Stimulated activated CD8-positive, alpha-beta memory T cell treated with anti-CD3 and anti-CD28 coated beads, Interleukin-12 subunit alpha, Interleukin-12 subunit beta, amount 100 ng/mL, for 1 hour (primary cell): Measurements from ENCODE around the gene SHC4.
A peak's percentile ranks its signal among the peaks of the same experiment; 100 is the strongest.
"Not testable (repeated sequence)": the region's sequence is repeated elsewhere in the genome, so short reads cannot be mapped to it uniquely, and the experiment has no call there.

Experiments used
- DNase-seq: peaks from one replicate; pipeline ENCODE4 v3.0.0-alpha.2; 2020; ENCODE audit warnings: low read depth

SHC4 gene, protein sequence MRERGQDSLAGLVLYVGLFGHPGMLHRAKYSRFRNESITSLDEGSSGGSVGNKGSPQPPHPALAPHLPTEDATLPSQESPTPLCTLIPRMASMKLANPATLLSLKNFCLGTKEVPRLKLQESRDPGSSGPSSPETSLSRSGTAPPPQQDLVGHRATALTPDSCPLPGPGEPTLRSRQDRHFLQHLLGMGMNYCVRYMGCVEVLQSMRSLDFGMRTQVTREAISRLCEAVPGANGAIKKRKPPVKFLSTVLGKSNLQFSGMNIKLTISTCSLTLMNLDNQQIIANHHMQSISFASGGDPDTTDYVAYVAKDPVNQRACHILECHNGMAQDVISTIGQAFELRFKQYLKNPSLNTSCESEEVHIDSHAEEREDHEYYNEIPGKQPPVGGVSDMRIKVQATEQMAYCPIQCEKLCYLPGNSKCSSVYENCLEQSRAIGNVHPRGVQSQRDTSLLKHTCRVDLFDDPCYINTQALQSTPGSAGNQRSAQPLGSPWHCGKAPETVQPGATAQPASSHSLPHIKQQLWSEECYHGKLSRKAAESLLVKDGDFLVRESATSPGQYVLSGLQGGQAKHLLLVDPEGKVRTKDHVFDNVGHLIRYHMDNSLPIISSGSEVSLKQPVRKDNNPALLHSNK

DNA sequence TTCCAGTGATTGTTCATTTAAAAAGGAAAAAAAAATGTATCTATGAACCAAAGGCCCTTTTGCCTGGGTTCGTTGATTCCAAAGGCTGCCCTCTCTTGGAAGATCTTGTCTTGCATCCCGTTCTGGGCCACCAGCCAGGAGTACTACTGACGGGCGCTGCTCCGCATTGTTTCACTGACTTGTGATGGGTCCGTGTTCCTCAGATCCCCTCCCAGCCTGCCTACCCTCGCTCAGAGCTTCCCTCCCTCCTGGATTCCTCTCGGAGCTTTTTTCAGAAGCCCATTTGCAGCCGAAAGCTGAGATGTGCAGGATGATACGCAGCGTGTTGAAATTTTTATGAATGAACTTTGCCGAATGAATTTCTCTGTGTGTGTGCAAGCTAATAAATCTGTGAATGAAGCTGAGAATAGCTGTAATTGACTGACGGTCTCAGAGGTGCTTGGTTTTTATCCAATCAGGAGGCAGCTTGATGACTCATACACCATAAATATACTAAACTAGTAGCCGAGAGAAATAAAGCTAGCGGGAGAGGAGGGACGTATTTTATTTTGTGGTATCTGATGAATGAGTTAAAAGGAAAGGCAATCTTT is at the start of gene SHC4:
Gene SHC4, minus strand, starts transcription at position 396 of the 590 bp plus-strand sequence. CDS start 904 bp downstream, outside the sequence.
- no peak for DNase-seq

DNA sequence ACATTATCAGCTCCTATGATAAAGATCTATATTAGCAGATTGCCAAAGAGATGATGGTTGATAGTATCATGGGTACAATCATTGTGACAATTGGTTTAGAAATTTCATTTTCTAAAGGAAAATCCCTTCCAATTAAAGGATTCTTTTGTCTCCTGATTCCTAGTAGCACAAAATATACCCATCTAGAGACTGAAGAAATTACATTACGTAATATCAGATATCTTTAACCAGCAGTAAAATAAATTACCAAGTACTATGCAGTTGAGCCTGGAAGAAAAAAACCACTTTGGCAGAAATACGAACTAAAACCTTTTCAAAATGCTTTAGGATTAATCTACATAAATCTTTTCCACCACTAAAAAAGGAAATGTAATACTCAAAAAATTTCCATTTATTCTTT is 35.6 kb upstream of the SHC4 start:
- DNase-seq: no peak

DNA sequence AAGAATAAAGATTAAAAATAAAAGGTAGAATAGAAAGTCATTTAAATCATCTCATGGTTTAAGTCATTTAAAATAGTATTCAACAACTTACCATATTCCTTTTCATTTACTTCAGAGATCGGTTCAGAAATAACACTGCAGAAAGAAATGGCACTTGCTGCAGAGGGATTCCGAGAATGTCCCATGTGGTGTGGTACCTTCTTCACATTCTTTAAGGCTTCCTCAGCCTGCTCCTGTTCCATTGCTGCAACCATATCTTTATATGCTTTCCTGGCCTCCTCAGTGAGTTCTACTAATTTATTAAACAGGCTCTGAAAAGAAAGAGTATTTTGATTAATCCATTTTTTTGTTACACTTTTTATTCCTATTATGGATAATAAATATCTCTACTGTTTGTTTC is 32.6 kb upstream of the SHC4 start:
- no peak for DNase-seq

DNA sequence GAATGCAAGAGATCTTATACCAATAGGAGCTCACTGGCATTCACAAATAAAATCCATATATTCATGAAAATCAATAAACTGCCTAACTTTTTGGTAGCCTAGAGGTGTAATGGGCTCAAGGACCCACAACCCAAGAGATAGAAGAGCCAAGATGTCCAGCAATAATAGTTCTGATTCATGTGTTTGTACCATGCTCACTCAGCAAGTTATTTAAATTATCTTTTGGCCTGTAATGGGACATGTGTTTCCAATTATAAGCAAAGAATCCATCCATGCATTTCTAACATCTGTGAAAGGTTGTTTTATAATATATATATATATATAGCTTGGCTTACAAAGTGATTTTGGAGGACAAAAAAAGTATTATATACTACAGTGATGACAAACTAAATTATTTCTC is 29.7 kb upstream of the SHC4 start:
- DNase-seq: no peak

DNA sequence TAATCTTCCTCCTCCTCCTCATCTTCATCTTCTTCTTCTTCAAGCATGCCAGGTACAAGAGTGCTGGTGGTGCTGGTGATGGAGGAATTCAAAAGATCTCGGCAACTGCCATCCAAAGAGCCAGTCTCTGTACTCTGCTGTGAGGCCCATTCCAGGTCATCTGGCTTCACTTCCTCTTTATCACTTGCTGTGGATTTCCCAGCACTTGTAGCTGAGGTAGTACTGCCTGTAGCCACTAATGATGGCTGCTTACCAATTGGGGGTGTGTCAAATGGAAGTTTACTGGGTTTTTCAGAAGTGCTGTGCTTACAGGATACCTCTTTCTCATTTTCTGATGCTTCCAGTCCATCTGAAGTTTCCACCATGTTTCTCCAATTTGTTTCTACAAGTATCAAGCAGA is 28.8 kb upstream of the SHC4 start:
- no peak for DNase-seq

DNA sequence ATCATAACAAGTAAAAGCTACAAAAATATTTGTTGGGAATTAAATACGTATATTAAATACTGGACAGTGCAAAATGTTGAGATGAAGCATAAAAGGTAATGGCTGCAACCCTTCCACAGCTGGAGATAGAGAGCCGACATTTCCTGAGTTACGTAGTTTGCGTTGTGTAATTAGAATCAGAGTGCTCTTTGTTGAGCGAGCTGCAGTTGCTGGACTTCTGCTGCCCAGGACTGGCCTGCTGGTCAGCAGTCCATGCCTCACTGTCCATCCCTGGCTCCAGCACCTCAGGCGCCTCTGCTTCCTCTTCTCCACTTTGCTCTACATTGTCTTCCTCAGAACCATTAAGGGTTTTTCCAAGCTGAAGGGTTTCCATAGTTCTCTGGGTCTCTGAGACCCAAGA is 28.4 kb upstream of the SHC4 start:
- DNase-seq: no peak

DNA sequence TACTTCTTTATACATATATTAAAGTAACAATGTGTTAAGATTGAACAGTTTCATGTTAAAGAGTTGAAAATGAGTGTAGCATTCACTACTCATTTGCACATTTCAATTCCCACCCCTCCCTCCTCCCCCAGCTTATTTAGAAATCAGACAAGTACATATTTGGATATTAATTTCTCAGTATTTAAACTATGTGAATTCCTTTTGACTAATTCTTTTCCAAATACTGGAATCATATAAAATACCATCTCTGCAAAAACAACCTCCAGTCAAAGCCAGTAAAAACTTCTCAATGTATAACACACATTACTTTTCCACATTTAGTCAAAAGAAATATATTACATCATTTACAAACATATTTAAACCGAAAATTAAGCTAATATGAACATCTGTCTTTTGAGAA is 25.5 kb upstream of the SHC4 start:
- DNase-seq: no peak

DNA sequence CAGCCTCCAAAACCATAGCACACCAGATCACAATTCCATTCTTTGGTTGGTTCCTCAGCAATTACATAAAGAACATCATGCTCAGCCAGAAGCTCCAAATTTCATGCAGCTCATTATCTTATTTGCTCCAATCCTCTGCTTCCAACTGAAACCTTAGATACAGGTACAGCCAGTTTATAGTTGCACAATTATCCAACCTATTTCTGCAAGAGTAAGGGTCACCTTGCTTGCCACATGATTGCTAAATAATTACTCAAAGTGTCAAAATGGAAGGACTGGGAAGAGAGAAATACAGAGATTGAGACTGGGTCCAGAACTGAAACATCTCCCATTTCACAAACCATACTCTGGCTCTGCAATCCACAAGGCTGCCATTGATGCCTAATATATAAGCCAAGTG is 23.4 kb upstream of the SHC4 start:
- no peak for DNase-seq

DNA sequence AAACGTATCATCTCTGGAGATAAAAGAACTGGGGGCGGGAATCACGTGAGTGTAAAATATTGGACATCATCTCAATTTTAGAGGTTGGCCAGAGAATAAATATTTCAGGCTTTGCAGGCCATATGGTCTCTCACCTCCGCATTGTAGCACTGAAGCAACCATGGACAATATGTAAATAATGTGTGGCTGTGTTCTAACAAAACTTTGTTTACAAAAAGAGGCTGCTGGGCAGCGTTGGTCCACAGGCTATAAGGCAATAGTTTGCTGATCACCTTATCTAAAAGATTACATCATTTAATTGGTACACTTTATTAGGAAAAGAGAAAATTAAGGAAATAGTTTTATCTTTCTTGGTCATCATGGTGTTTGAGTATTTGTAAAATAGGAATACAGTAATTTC is 22.5 kb upstream of the SHC4 start:
- DNase-seq: no peak

DNA sequence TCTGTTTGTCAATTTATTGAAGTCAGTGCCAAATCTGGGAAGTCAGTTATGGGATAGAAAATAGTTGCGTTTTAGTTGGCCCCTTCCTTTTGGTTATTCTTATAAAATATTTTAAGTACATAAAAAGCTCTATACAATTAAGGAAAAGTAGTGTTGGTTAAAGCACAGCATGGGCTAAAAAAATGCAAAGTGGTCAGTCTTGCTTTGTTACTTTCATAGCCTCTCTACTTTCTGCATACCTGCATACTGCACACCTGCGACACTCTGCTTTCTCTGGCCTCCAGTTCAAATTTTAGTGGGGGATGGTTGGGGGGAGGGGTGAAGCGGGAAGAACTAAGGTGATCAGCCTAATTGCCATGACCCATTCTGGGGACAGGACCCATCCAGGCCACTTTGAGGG is 21.8 kb upstream of the SHC4 start:
- DNase-seq: no peak

DNA sequence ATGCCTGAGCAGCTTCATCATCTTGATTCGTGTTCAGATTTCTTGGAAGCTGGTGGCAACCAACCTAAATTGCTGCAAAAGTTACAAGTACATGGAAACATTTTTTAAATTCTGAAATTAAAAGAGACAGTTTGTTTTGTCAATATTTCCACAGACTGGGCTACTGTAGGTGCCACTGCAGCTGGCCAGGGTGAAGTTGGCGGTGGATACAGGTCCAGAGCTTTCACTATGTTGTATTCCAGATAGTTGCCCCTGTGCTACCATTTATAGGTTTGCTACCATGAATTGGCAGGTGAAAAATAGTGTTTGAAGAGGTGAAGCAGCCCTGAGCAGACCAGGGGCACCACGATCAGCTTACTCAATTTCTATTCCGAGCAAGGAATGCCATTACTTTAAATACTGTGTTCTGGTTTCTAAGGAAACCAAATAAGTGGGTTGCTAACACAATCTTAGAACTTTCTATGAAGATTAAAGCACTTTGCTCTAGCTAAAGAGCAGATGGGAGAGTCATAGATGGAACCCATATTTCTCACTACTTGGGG is 21.2 kb upstream of the SHC4 start:
- no peak for DNase-seq

DNA sequence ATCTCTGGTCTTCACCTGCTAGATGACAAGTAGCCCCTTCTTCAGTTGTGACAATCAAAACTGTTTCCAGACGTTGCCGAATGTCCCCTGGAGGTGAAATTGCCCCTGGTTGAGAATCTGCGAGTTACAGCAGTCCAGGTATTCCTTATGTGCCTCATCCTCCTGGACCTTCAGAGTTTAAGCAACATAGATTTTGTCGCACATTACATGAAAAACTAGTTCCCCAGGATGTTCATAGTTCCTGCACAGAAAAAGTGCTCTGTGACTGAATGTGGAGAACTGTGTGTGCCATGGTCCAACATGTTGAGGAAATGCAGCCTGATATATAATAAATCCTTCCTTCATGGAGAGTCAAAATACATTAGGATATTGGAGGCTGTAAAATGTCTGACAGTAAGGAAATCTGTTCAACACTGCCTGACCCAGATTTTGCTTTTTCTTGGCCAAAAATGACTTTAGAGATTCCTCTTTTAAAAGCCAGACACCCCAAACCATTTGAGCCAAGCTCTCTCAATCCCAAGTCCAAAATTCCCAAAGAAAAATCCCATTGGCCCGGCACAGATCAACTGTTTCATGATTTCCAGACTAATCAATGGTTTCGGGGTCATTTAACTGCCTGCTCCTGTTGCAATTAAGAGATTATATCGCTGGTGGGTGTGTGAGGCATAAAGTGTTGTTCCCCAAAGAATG is 20.4 kb upstream of the SHC4 start:
- no peak for DNase-seq

DNA sequence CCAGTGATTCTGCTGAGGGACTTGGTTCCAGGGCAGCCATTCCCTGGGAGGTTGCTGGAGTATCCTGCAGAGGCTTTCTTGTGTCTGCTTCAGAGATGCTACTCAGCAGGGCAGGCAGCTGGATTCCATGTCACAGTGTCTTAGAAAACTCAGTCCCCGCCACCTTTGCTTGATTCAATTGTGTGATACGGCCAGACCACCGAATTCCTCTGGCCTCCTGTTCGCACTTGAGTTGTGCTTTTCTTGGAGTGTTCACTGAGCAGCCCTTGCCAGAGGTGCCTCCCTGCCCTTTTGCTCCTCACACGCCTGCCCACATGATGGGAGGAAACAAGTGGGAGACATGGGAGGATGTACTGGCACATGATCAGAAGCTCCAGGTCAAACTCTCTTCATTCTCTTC is 19.6 kb upstream of the SHC4 start:
- DNase-seq: no peak

DNA sequence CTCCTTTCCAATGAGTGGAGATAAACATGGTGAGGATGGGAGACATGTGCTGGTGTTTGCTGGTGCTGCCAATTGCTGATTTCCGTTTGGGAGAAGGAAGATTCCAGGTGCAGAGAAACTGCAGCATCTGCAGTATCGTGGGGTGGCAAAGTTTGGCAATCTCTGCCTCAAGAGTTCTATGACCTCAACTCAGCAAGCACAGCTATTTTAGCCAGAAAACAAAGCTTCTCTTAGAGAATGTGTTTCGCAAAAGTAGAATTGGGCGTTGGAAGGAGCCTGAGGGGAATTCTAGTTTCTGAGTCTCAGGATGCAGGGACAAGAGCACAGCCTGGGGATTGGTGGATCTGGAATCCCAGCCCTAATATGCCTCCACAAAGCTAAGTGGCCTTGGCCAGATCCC is 18.2 kb upstream of the SHC4 start:
- DNase-seq: no peak

DNA sequence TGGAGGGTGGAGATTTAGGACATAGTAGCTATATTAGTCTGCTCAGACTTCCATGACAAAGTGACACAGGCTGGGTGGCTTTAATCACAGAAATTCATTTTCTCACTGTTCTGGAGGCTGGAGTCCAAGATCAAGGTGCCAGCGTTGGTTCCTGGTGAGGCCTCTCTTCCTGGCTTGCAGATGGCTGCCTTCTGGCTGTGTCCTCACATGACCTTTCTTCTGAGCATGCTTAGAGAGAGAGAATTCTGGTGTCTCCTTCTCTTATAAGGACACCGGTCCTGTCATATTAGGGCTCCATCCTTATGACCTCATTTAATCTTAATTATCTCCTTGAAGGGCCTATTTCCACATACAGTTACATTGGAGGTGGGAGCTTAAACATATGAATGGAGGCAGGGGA is 14.9 kb upstream of the SHC4 start:
- DNase-seq: no peak

DNA sequence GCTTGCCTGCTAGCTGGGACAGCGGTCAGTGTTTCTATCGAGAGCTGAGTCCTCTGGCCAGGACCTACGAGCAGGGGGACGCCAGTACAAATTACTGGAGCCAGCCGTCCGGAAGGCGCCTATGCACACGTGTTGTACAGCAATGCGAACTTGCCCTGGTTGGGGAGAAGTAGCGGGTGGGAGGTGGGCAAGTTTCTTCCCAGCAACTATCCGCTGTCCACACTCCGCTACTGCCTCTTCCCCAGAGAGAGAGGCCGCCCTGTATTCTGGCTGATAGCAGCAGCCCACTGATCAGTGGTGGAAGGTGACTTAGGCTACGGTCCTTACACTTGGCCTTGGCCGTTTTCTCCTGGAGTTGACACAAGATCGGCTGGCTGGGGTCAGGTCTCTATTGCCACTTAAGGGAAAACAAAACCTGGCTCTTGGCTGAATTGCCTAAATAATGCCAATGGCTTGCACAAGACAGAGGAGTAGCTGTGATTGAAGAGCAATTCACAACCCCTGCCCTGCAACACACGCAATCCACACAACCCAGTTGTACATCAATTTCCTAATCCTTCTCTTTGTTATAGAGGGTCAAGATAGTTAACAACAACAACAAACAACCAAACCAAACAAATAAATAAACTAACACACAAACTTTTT is 12.8 kb upstream of the SHC4 start:
- DNase-seq: no peak

DNA sequence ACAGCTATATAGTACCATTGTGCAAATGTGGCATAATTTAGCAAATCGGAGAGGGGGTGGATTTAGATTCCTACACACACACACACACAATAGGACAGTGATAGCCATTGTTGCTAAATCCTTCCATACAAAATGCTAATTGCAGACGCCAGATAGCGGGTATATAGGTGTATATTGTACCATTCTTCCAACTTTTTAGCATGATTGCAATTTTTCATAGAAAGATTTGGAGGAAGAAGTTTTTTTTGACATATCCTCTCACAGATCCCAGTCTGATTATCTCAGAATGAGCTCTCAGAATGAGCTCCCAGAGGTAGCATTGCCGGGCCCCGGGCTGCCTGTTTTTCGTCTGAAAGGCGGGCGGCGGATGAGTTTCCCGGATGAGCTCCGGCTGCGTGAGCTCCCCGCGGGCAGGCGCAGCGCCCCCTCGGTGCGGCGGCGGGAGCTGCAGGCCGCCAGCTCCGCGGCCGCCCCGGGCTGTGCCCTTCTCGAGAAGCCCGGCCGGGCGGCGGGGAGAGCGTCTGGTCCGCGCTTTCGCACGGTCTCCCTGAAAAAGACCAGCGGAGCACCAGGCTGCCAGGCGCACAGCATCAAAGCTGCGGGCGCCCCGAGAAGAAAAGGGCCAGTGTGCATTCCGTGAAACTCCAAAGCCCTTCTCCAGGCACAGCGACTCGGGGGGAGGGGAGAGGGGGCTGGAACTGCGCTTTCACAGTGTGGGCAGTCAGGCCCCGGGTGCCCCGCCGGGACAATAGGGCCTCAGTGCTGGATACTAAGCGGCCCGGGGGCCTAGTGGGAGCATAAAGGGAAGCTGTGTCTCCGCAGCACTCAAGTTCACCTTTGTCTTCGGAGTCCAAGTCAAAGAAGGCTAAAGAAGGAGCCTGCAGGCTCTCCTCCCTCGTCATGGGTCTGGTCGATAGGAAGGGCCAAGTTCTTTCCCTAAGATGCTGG is 12.0 kb upstream of the SHC4 start:
- peak; percentile 50 for DNase-seq

DNA sequence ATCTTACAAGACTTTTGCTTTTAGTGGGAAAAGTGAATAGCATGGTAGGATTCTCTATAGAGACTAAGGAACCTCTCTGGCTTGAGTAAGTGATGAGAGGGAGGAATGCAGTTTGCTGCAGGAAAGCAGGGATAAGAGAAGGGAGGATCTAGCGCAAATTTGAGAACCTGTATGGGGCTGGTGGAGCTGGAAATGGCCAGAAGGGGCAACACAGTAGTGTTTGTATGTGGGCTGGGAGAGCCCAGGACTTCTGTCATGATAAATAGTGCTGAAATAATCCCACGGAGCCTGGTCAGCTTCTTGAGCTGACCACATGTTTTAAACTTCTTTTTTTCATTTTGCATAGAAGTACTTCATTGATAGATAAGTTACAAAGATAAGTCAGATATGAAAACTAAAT is 11.2 kb upstream of the SHC4 start:
- DNase-seq: no peak

DNA sequence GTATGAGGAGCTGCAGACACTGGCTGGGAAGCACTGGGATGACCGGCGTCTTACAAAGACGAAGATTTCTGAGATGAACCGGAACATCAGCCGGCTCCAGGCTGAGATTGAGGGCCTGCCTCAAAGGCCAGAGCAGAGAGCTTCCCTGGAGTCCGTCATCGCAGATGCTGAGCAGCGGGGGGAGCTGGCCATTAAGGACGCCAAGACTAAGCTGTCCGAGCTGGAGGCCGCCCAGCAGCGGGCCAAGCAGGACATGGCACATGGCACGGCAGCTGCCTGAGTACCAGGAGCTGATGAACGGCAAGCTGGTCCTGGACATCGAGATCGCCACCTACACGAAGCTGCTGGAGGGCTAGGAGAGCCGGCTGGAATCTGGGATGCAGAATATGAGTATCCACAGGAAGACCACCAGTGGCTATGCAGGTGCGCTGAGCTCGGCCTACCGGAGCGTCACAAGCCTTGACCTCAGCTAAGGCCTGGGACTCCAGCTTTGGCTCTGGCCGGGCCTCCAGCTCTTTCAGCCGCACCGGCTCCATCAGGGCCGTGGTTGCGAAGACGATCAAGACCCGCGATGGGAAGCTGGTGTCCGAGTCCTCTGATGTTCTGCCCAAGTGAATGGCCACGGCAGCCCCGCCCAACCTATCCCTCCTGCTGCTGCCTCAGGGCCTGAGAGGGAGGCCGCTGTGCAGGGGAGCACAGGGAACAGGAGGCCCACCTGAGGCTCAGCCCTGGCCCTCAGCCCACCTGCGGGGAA is 9.2 kb upstream of the SHC4 start:
- no peak for DNase-seq

DNA sequence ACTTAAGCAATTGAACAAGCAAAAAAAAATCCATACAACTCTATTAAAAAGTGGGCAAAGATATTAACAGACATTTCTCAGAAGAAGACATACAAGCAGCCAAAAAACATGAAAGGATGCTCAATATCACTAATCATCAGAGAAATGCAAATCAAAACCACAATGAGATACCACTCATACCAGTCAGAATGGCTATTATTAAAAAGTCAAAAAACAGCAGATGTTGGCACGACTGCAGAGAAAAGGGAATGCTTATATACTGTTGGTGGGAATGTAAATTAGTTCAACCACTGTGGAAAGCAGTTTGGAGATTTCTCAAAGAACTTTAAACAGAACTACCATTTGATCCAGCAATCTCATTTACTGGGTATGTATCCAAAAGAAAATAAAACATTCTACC is 7.2 kb upstream of the SHC4 start:
- DNase-seq: not testable (repeated sequence)
